Glutamatergic neuron (in vitro differentiated cells): ENCODE measurements around the gene CDK15. TPM values are rescaled to one million over a fixed set of nuclear protein-coding genes. Genes with fewer than 3 reads are reported as not detected.

Experiments
- DNase-seq: peaks from one replicate; pipeline ENCODE4 v3.0.0; 2022
- H3K27ac Mint-ChIP-seq: one replicate; pipeline ENCODE4 v1.8.0; 2020; ENCODE audit warnings: mild to moderate bottlenecking, mixed read lengths, inconsistent platforms; ENCODE audit not compliant: unreplicated experiment
- H3K27me3 Mint-ChIP-seq: one replicate; pipeline ENCODE4 v1.8.0; 2020; ENCODE audit warnings: mild to moderate bottlenecking, moderate library complexity, mixed read lengths, inconsistent platforms; ENCODE audit not compliant: unreplicated experiment
- H3K36me3 Mint-ChIP-seq: one replicate; pipeline ENCODE4 v1.8.0; 2020; ENCODE audit warnings: mild to moderate bottlenecking, mixed read lengths, inconsistent platforms; ENCODE audit not compliant: unreplicated experiment
- H3K4me1 Mint-ChIP-seq: one replicate; pipeline ENCODE4 v1.8.0; 2020; ENCODE audit warnings: mild to moderate bottlenecking, low read depth, mixed read lengths, inconsistent platforms; ENCODE audit not compliant: unreplicated experiment
- H3K4me3 Mint-ChIP-seq: one replicate; pipeline ENCODE4 v1.8.0; 2020; ENCODE audit warnings: mild to moderate bottlenecking, mixed read lengths, inconsistent platforms; ENCODE audit not compliant: unreplicated experiment
- H3K9me3 Mint-ChIP-seq: one replicate; pipeline ENCODE4 v1.8.0; 2020; ENCODE audit warnings: mild to moderate bottlenecking, moderate library complexity, mixed read lengths, inconsistent platforms; ENCODE audit not compliant: unreplicated experiment
- total RNA-seq: library from RNA; stranded (reverse); fragmentation: NEBNext Ultra II Directional; extraction: Animal tissue kit (Norgen Biotek cat#: 25700); gene quantifications from one replicate; pipeline ENCODE4 v1.2.1, GENCODE V29; 2021; ENCODE audit not compliant: unreplicated experiment
- TF ChIP-seq, protein P1 (sequence below): fragments of 200-600 bp; sonication (generic); IDR thresholded peaks from one replicate; pipeline ENCODE4 v1.5.0; 2021; ENCODE audit not compliant: partially characterized antibody, unreplicated experiment

Gene CDK15
- total RNA-seq, 1 donor from 2014 or later: 0.61 TPM

DNA sequence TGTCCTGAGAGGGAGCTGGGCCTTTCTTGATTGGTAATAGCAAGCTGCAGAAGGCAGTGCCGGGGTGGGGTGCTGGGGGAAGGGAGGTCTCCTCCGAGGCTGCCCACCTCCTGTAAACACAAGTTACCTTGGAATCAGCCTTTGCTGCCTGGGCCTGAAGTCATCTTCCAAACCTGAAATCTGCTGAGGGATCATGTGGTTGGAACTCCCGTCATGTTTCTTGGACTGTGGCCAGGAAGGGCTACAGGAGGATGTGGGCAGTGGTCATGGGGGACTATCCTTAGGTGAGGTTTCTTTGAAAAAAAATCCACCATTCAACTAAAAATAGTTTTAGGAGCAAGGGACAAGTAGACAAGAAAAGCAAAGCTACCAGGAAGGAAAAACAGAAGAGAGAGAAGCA, 74.2 kb downstream of the CDK15 start:
- no peaks in the 10 kb centered on the region for H3K36me3 Mint-ChIP-seq
- peaks cover 2% of the 10 kb centered on the region for H3K9me3 Mint-ChIP-seq
- no peak for DNase-seq
- H3K27ac Mint-ChIP-seq: no peak overlapping the region
- no peak overlapping the region for H3K4me3 Mint-ChIP-seq
- TF ChIP-seq, protein P1, sequence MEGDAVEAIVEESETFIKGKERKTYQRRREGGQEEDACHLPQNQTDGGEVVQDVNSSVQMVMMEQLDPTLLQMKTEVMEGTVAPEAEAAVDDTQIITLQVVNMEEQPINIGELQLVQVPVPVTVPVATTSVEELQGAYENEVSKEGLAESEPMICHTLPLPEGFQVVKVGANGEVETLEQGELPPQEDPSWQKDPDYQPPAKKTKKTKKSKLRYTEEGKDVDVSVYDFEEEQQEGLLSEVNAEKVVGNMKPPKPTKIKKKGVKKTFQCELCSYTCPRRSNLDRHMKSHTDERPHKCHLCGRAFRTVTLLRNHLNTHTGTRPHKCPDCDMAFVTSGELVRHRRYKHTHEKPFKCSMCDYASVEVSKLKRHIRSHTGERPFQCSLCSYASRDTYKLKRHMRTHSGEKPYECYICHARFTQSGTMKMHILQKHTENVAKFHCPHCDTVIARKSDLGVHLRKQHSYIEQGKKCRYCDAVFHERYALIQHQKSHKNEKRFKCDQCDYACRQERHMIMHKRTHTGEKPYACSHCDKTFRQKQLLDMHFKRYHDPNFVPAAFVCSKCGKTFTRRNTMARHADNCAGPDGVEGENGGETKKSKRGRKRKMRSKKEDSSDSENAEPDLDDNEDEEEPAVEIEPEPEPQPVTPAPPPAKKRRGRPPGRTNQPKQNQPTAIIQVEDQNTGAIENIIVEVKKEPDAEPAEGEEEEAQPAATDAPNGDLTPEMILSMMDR: no peak
- H3K4me1 Mint-ChIP-seq: peaks cover 13% of the 10 kb centered on the region
- H3K27me3 Mint-ChIP-seq: peaks cover 2% of the 10 kb centered on the region

DNA sequence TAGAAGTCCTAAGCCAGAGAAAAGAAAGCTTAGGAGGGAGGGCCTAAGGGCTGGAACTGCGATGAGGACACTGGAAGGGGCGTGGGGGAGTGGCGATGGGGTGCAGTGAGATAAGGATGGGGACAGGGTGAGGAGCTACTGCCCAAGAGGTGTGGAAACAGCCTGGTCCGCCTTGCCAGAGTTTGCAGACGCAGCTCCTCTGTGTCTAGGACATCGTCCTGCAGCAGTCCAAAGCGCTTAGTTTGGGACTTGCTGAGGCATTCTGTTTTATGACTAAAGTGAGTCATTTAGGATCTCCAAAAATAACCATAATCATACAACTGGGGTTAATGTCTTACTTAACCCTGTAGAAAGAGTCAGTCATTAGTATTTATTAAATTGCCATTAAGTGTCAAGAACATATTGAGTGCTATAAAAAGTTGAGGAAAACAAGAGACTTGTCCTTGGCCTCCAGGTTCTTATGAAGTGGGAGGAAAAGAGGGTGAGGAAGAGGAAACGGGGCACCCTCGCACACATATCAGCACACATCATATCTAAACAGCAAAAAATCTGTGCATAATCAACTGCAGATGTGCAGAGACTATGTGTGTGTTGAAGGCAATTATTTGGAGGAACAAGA, 74.8 kb downstream of the CDK15 start:
- H3K9me3 Mint-ChIP-seq: peaks cover 2% of the 10 kb centered on the region
- TF ChIP-seq, protein P1: no peak
- H3K4me3 Mint-ChIP-seq: no peak overlapping the region
- H3K36me3 Mint-ChIP-seq: no peaks in the 10 kb centered on the region
- no peak for DNase-seq
- peaks cover 13% of the 10 kb centered on the region for H3K4me1 Mint-ChIP-seq
- no peak overlapping the region for H3K27ac Mint-ChIP-seq
- H3K27me3 Mint-ChIP-seq: peaks cover 2% of the 10 kb centered on the region

DNA sequence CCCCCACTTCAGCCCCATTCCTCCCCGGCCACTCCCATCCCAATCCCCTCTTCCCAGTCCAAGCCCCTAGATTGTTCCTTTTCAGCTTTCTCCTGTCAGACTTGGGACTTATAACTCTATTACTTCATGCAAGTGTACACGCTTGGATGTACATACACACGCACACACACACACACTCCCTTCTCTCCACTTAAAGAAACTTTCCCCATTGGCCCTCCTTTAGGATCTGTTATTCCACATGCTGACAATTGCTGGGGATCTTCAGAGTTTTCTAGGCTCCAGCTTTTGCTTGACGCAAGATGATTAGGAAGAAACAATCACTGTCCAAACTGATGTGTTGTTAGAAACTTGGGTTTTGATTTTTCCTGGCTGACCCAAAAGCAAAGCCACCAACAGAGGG, 75.4 kb downstream of the CDK15 start:
- peaks cover 2% of the 10 kb centered on the region for H3K27me3 Mint-ChIP-seq
- TF ChIP-seq, protein P1: no peak

DNA sequence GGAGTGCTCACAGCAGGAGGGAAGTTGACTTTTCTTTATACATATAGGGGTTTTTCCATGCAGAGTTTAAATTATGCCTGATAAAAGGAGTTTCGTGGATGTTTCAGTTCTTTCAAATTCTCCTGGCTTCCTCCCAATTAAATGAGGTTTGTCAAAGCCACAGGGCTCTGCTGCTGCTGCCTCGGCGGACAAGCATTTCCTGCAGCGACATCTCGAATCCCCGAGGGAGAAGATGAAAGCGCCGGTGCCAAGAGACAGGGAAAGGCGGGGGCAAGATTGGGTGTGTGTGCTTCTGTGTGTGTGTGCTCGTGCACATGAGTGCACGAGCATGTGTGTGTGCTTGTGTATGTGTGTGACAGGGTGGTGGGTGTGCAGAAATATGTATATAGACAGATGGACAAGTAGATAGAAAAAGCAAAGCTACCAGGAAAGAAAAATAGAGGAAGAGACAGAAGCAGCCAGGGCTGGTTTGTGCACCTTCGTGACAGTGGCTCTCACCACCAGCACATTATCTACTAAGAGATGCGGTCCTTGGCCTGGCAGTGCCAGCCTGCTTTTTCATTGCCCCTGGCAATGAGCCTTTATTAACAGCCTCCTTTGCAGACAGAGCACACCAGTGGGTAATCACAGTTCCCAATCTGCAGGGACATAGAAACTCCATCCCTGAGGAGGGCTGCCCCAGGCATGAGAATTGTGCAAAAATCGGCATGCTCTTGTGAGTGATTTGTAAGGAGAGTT, 76.2 kb downstream of the CDK15 start:
- peak; percentile 59 for DNase-seq
- Mint-ChIP-seq H3K27ac (no peak overlapping the region), H3K4me1 (peaks cover 14% of the 10 kb centered on the region), H3K36me3 (no peaks in the 10 kb centered on the region), H3K27me3 (peaks cover 2% of the 10 kb centered on the region), H3K9me3 (peaks cover 2% of the 10 kb centered on the region), H3K4me3 (peak overlapping the region; percentile 75)
- TF ChIP-seq, protein P1: no peak

More for the DNA sequence above, 75.4 kb downstream of the CDK15 start:
- Mint-ChIP-seq H3K9me3 (peaks cover 2% of the 10 kb centered on the region), H3K36me3 (no peaks in the 10 kb centered on the region), H3K4me1 (peaks cover 13% of the 10 kb centered on the region), H3K27ac (no peak overlapping the region), H3K4me3 (peak overlapping the region; percentile 75)
- no peak for DNase-seq
